HG03432 (cell line): Measurements from ENCODE around the gene EDC4.
A peak's percentile ranks its signal among the peaks of the same experiment; 100 is the strongest.
"Not testable (repeated sequence)": the region's sequence is repeated elsewhere in the genome, so short reads cannot be mapped to it uniquely, and the experiment has no call there.

Source experiments
- ATAC-seq: cut with Tn5 transposase; IDR thresholded peaks from one replicate; pipeline ENCODE4 v1.9.1; 2021; ENCODE audit warnings: mild to moderate bottlenecking, moderate library complexity; ENCODE audit not compliant: unreplicated experiment

Gene EDC4

GRCh38 chr16:67872631-67873434, at the start of gene EDC4:
TSS of gene EDC4 (plus strand) at chr16:67873052. CDS start at chr16:67873262, 210 bp downstream.
- ATAC-seq: peak; percentile 78

GRCh38 chr16:67825119-67825518, 47.7 kb upstream of the EDC4 start:
- ATAC-seq: no peak

- ATAC-seq: no peak
Observed at GRCh38 chr16:67825906-67826305, 46.9 kb upstream of the EDC4 start.

- ATAC-seq: no peak
Observed at GRCh38 chr16:67828651-67829050, 44.2 kb upstream of the EDC4 start.

GRCh38 chr16:67833030-67833414, 39.8 kb upstream of the EDC4 start:
- ATAC-seq: no peak

GRCh38 chr16:67833415-67834241, 39.2 kb upstream of the EDC4 start:
- ATAC-seq: peak; percentile 96

- ATAC-seq: no peak
Observed at GRCh38 chr16:67834242-67834614, 38.6 kb upstream of the EDC4 start.

GRCh38 chr16:67837190-67837589, 35.7 kb upstream of the EDC4 start:
- not testable (repeated sequence) for ATAC-seq

GRCh38 chr16:67837811-67838210, 35.0 kb upstream of the EDC4 start:
- ATAC-seq: no peak

- ATAC-seq: no peak
Observed at GRCh38 chr16:67841198-67841815, 31.5 kb upstream of the EDC4 start.

- peak; percentile 49 for ATAC-seq
Observed at GRCh38 chr16:67841816-67842508, 30.9 kb upstream of the EDC4 start, which contains the start of gene THAP11. TSS of gene THAP11 (plus strand) at chr16:67842320. CDS start at chr16:67842555, 235 bp downstream.

- peak; percentile 14 for ATAC-seq
Observed at GRCh38 chr16:67842509-67843342, 30.1 kb upstream of the EDC4 start.

GRCh38 chr16:67843343-67843765, 29.5 kb upstream of the EDC4 start:
- ATAC-seq: no peak

- no peak for ATAC-seq
Observed at GRCh38 chr16:67844497-67844896, 28.4 kb upstream of the EDC4 start.

- ATAC-seq: no peak
Observed at GRCh38 chr16:67845291-67846062, 27.4 kb upstream of the EDC4 start.

- ATAC-seq: no peak
Observed at GRCh38 chr16:67846063-67846319, 26.9 kb upstream of the EDC4 start.

- peak; percentile 64 for ATAC-seq
Observed at GRCh38 chr16:67846320-67847063, 26.4 kb upstream of the EDC4 start, which contains the start of gene NUTF2. TSS of gene NUTF2 (plus strand) at chr16:67846933. CDS start at chr16:67865131, 18,198 bp downstream.

GRCh38 chr16:67847064-67847861, 25.6 kb upstream of the EDC4 start, which contains the start of gene CENPT:
TSS of gene CENPT (minus strand) at chr16:67847693. CDS start at chr16:67833859, 13,834 bp downstream.
- ATAC-seq: peak; percentile 40
